SK-MEL-5 (cell line): ENCODE data around the gene BUB3. TPM values are rescaled to one million over a fixed set of nuclear protein-coding genes. Genes with fewer than 3 reads are reported as not detected.
A peak's percentile ranks its signal among the peaks of the same experiment; 100 is the strongest.
"Not testable (repeated sequence)": the region's sequence is repeated elsewhere in the genome, so short reads cannot be mapped to it uniquely, and the experiment has no call there.

ENCODE experiments used
- DNase-seq: peaks from one replicate; pipeline ENCODE4 v3.0.0-alpha.2; 2016; ENCODE audit warnings: low read depth, low spot score
- in situ Hi-C: cut with HindIII; loops from 2 replicates; pipeline ENCODE4 v1.10.0; 2016; ENCODE audit warnings: low sequenced_read_pairs, high pct_unique_total_duplicates, low pct_unique_long_range_greater_than_20kb
- total RNA-seq: library from RNA; depleted of rRNA; stranded (reverse); fragments of >200 nt; shearing (Covaris generic); gene quantifications from 2 replicates; pipeline ENCODE4 v1.2.3, GENCODE V29; 2014

Gene BUB3
- total RNA-seq, 1 experiment from 2014 or later: 169 TPM

DNA sequence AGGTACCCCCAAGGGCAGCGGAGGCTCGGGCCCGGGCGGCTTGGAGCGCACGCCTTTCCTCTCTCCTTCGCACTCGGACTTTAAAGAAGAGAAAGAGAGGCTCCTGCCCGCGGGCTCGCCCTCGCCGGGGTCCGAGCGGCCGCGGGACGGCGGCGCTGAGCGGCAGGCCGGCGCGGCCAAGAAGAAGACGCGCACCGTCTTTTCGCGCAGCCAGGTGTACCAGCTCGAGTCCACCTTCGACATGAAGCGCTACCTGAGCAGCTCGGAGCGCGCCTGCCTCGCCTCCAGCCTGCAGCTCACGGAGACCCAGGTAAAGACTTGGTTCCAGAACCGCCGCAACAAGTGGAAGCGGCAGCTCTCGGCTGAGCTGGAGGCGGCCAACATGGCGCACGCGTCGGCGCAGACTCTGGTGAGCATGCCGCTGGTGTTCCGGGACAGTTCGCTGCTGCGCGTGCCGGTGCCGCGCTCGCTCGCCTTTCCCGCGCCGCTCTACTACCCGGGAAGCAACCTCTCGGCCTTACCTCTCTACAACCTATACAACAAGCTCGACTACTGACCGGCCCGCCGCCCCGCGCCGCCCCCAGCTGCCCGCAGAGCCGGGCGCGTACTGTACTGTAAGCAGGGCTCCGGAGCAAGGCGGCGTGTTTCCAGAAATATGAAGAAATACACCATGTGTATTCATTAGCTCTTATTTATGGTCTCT lies 4.5 kb upstream of the BUB3 start:
- in situ Hi-C loops: no loop called here
- no peak for DNase-seq

GRCh38 chr10:123150271-123150985 lies 3.8 kb upstream of the BUB3 start:
- in situ Hi-C loops: no loop called here
- no peak for DNase-seq

GRCh38 chr10:123150986-123151736 lies 3.0 kb upstream of the BUB3 start:
- DNase-seq: no peak
- in situ Hi-C loops: no loop called here

GRCh38 chr10:123151737-123152135 lies 2.5 kb upstream of the BUB3 start:
- in situ Hi-C loops: no loop called here
- DNase-seq: no peak

- no peak for DNase-seq
- in situ Hi-C loops: no loop called here
Observed at GRCh38 chr10:123153486-123154091, 613 bp upstream of the BUB3 start.

GRCh38 chr10:123154711-123155505 lies 706 bp downstream of the BUB3 start:
- in situ Hi-C loops: no loop called here
- DNase-seq: peak; percentile 49

DNA sequence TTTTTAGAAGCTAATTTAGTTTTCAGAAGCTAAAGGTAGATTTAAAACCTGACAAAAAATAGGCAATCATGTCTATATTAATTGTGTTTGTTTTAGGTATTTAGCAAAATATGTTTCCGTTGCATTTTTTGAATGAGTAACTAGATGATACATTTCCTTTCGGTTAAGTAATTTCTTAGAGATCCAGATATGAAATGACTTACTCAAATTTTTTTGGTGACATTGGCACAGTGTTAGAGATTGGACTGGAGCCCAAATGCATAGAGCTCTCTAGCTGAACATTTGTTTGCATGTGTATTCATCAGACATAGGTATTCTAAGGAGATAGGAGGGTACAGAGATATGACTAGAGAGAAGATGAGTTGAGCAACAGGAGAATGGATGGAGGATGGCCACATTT lies 1.9 kb downstream of the BUB3 start:
- in situ Hi-C loops: no loop called here

DNA sequence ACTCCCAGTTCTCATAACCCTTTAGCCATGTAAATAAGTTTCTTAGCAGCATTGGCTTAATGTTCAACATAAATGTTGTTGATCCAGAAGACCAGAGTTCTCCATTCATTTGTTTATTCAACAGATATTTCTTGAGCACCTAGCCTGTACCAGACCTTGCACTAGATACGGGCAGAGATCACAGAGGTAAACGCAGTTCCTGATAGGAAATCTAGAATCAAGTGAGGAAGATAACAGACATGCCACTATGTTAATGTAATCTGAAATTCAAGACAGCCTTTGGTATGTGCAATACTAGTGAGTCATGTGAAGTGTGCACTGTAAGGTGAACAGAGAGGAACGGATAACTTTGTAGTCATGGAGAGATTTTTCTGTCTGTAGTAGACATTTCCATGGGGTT lies 3.0 kb downstream of the BUB3 start:
- in situ Hi-C loops: no loop called here
- no peak for DNase-seq

More for the DNA sequence above, 1.9 kb downstream of the BUB3 start:
- DNase-seq: no peak

DNA sequence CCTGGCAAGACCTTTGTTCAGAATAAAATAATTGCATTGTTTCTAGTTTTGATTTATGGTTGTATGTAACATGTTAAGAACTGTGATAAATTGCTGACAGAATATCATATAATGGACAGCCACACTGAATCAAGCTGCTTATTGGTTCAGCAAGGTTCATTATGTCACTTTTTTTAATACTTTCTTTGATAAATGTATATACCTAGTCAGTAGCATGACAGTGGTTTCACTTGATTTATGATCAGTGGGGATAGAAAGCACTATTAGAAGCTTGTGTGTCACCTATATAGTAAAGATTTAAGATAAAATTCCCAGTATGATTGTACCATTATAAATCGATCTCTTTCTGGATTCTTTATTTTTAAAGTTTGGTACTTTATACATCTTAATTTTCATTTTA lies 4.5 kb downstream of the BUB3 start:
- in situ Hi-C loops: no loop called here
- no peak for DNase-seq

DNA sequence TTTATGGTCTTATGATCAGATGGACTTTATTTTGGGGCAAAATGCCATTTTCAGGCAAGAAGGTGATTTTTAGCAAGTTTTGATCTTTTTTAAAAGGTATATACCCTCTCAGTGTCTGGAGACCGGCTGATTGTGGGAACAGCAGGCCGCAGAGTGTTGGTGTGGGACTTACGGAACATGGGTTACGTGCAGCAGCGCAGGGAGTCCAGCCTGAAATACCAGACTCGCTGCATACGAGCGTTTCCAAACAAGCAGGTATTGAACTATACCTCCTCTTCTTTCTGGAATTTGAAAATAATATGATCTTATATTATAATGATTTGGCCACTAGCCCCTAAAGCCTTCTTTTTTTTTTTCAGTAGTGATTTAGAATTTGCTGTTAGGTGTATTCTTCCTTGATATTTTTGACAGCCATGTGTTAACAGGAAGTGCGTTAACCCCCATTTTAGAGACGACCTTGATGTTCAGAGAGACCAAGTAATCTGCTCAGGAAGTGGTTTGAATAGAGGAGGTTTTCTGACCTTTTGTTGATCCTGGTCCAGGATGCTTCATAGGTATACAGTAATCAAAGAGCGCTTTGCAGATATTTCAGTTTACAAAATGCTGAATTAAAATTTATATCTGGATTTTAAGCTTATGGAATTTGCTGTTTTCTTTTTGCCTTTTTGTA lies 6.2 kb downstream of the BUB3 start:
- in situ Hi-C loops: no loop called here
- no peak for DNase-seq

DNA sequence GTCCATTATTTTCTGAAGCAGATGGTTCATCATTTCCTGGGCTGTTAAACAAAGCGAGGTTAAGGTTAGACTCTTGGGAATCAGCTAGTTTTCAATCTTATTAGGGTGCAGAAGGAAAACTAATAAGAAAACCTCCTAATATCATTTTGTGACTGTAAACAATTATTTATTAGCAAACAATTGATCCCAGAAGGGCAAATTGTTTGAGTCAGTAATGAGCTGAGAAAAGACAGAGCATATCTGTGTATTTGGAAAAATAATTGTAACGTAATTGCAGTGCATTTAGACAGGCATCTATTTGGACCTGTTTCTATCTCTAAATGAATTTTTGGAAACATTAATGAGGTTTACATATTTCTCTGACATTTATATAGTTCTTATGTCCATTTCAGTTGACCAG lies 10.1 kb downstream of the BUB3 start:
- in situ Hi-C loops: no loop called here

DNA sequence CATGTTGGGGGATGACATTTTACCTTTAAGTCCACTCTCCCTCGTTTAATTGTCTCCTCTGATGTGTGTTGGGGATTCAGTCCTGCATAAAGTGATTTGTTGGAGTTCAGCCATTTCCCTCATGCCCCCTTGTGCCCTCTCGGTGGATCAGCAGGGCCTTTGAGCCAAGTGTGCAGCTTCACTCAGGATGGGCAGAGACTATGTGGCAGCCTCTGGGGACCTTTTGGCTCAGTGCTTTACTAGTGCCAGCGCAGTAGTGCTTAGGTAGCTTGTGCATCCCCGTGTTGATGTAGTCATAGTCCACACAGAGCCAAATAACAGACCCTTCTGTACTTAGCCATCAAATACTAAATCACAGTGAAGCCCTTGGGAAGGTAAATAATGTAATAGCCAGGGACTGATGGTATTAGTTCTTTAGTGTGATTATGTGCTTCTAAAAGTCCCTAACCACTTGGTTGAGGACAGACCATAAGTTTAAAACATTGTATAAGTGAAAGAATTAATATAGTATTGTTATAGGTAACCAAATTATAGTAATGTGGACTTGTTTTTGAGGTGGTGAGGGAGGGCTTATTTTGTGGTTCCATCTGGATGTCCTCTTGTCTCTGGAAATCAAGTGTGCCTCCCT lies 11.4 kb downstream of the BUB3 start:
- peak; percentile 44 for DNase-seq
- in situ Hi-C loops: no loop called here

More for the DNA sequence above, 10.1 kb downstream of the BUB3 start:
- no peak for DNase-seq

- DNase-seq: no peak
- in situ Hi-C loops: no loop called here
Observed at GRCh38 chr10:123166618-123167017, 12.4 kb downstream of the BUB3 start.

GRCh38 chr10:123170961-123171360 lies 16.8 kb downstream of the BUB3 start:
- in situ Hi-C loops: no loop called here
- DNase-seq: no peak

DNA sequence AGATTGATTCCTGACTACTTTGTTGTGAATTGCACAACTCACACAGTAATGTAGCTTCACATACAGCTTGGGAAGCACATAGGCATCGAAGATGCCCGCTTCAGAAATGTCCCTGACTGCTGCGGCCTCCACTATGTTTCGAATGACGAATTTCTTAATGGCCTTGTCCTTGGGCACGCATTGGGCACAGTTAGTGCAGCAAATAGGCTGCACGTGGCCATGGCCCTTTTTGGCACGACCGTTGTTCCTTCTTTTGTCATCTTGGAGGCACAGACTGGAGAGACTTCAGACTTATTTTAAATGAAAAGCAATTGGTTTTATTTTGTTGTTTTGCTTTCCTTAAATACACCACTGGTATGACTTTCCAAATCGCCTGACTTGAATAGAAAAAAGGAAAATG lies 17.4 kb downstream of the BUB3 start:
- in situ Hi-C loops, DNase-seq: not testable (repeated sequence)
